Kidney (tissue), 14 donors: ENCODE measurements around the gene UBE3B. TPM values are rescaled to one million over a fixed set of nuclear protein-coding genes. Genes with fewer than 3 reads are reported as not detected.

Source experiments
- DNase-seq, 5 donors: peaks; one replicate each; pipeline ENCODE4 v3.0.0-alpha.2; 2013 to 2020
- FAIRE-seq: peaks from 2 replicates; lab custom pipeline; 2012; peaks lifted over from hg19 to GRCh38; lab: Jason Lieb, UNC
- H3K27ac ChIP-seq, 2 donors: one replicate each; pipeline ENCODE4 v1.7.0; 2013; ENCODE audit warnings: low read depth in 2 of 2, low read length in 2 of 2, inconsistent platforms in 1 of 2
- H3K27me3 ChIP-seq: one replicate; pipeline ENCODE4 v1.7.1; 2013; ENCODE audit warnings: low read length, inconsistent platforms; ENCODE audit not compliant: control insufficient read depth, insufficient read depth
- H3K36me3 ChIP-seq, 3 donors: one replicate each; pipeline versions ENCODE4 v1.7.0 to v1.7.1; 2013; ENCODE audit warnings: low read length in 3 of 3, control low read depth in 1 of 3, inconsistent platforms in 1 of 3; ENCODE audit not compliant: insufficient read depth in 3 of 3, control insufficient read depth in 2 of 3
- H3K4me1 ChIP-seq, 3 donors: one replicate each; pipeline versions ENCODE4 v1.7.0 to v1.7.1; 2013; ENCODE audit warnings: low read length in 3 of 3, inconsistent platforms in 1 of 3, low read depth in 1 of 3; ENCODE audit not compliant: control insufficient read depth in 2 of 3, insufficient read depth in 2 of 3
- H3K4me3 ChIP-seq, 3 donors: one replicate each; pipeline versions ENCODE4 v1.7.0 to v1.8.1; 2013; ENCODE audit warnings: low read length in 3 of 3, control low read depth in 1 of 3, inconsistent platforms in 1 of 3
- H3K9ac ChIP-seq, 3 donors: one replicate each; pipeline versions ENCODE4 v1.7.0 to v1.7.1; 2013; ENCODE audit warnings: low read length in 3 of 3, control low read depth in 1 of 3, inconsistent platforms in 1 of 3
- H3K9me3 ChIP-seq, 3 donors: one replicate each; pipeline versions ENCODE4 v1.7.0 to v1.7.1; 2013; ENCODE audit warnings: low read length in 3 of 3, control low read depth in 1 of 3, inconsistent platforms in 1 of 3; ENCODE audit not compliant: control insufficient read depth in 2 of 3, insufficient read depth in 1 of 3
- intact Hi-C: fragments of 100-400 bp; cut with DNase I; formaldehyde crosslinking; loops from one replicate; pipeline ENCODE4 v1.11.1; 2022
- polyA plus RNA-seq: library from polyadenylated mRNA; stranded (reverse); fragments of 350-450 nt; fragmentation: Illumina TruSeq; extraction: RNeasy Lipid Tissue Mini Kit (QIAGEN cat#74804); gene quantifications from one replicate; pipeline ENCODE4 v1.2.3, GENCODE V29; 2014; ENCODE audit warnings: low read depth, low replicate concordance; ENCODE audit not compliant: insufficient read depth
- total RNA-seq: library from RNA; stranded (reverse); fragmentation: NEBNext Ultra II Directional; extraction: Animal tissue kit (Norgen Biotek cat#: 25700); gene quantifications from one replicate; pipeline ENCODE4 v1.2.1, GENCODE V29; 2021
- TF ChIP-seq, protein P1 (sequence below): IDR thresholded peaks from 3 replicates; pipeline ENCODE4 v1.5.1; 2012; ENCODE audit warnings: mild to moderate bottlenecking, moderate library complexity, borderline replicate concordance; ENCODE audit not compliant: insufficient read depth; ENCODE audit errors: extremely low read depth
- donor health status: control.
- donor health status: control.
- donor health status: control.
- donor health status: control.
- donor health status: control.
- donor health status: DM: yes; HTN: yes; CAD: no.
- donor health status: Normal renal cell carcinoma (clear cell type).

Gene UBE3B
- total and polyA plus RNA-seq, 2 donors from 2014 or later, result 13.9 to 44.3 TPM

DNA sequence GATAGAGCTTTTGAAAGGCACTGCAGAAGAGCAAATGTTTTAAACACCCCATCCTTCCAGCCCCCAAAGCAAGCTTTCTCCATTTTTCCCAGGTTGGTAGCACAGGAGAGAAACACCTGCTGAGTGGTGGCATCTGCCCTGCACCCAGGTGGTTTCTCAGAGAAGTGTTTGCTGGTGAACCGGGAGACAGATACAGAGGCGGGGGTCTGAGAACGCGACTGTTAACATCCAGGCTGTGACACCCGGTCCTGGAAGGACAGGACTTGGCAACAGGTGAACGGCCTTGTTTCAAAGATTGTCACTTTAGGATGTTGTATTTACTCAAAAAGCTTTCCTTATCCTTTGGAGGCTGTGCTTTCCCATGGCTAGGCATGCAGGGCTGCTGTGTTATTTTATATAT, 77.3 kb downstream of the UBE3B start:
- Histone ChIP-seq H3K9ac (no peak overlapping the region), H3K4me3 (no peak overlapping the region), H3K9me3 (no peaks in the 10 kb centered on the region), H3K36me3 (peaks cover 0 to 6% (median 0%) of the 10 kb centered on the region in 3 donors), H3K27ac (no peak overlapping the region), H3K27me3 (no peaks in the 10 kb centered on the region), H3K4me1 (peaks cover 0 to 15% (median 11%) of the 10 kb centered on the region in 3 donors)
- no peak for DNase-seq
- intact Hi-C loops, result no loop called here
- TF ChIP-seq, protein P1, sequence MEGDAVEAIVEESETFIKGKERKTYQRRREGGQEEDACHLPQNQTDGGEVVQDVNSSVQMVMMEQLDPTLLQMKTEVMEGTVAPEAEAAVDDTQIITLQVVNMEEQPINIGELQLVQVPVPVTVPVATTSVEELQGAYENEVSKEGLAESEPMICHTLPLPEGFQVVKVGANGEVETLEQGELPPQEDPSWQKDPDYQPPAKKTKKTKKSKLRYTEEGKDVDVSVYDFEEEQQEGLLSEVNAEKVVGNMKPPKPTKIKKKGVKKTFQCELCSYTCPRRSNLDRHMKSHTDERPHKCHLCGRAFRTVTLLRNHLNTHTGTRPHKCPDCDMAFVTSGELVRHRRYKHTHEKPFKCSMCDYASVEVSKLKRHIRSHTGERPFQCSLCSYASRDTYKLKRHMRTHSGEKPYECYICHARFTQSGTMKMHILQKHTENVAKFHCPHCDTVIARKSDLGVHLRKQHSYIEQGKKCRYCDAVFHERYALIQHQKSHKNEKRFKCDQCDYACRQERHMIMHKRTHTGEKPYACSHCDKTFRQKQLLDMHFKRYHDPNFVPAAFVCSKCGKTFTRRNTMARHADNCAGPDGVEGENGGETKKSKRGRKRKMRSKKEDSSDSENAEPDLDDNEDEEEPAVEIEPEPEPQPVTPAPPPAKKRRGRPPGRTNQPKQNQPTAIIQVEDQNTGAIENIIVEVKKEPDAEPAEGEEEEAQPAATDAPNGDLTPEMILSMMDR, result no peak
- FAIRE-seq, result no peak

DNA sequence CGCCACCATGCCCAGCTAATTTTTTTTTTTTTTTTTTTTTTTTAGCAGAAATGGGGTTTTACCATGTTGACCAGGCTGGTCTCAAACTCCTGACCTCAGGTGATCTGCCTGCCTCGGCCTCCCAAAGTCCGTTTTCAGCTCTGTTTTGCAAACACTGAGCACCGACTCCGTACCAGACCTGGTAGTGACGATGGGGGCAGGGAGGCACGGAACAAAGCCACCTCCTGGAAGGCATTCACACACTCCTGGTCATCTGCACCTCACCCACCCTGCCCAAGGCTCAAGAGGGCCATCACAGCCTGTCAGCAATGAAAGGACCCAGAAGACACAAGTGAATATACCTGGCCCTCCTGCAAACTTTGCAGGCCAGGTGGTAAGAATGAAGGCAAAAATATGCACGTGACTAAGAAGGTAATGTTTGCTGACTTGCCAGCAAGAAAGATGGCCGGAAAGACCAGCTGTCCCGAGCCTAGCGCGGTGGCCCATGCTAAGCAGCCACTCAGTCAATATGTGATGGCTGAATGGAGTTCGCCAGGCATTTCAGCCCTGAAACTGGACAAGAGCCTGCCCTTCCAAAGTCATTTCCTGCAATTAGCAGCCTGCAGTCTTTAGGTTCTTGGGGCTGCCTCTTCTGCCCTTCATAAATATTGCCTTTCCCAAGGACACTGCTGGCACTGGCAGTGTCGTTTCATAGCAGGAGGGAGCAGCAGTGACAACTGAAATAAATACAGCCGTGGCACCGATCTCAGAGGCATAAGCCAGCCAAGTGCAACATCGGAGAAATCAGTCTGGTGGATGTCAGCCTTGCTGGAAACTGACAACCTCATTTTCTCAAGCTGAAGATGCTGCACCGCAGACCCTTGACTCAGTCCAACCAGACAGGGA, 78.2 kb downstream of the UBE3B start:
- peaks cover 0 to 11% (median 5%) of the 10 kb centered on the region in 3 donors for H3K4me1 ChIP-seq
- H3K27me3 ChIP-seq, result no peaks in the 10 kb centered on the region
- TF ChIP-seq, protein P1, result no peak
- H3K27ac ChIP-seq, result no peak overlapping the region
- H3K4me3 ChIP-seq, result no peak overlapping the region
- DNase-seq, result no peak
- no peak for FAIRE-seq
- no peaks in the 10 kb centered on the region for H3K9me3 ChIP-seq
- no peak overlapping the region for H3K9ac ChIP-seq
- intact Hi-C loops, result no loop called here
- peaks cover 0 to 6% (median 0%) of the 10 kb centered on the region in 3 donors for H3K36me3 ChIP-seq

DNA sequence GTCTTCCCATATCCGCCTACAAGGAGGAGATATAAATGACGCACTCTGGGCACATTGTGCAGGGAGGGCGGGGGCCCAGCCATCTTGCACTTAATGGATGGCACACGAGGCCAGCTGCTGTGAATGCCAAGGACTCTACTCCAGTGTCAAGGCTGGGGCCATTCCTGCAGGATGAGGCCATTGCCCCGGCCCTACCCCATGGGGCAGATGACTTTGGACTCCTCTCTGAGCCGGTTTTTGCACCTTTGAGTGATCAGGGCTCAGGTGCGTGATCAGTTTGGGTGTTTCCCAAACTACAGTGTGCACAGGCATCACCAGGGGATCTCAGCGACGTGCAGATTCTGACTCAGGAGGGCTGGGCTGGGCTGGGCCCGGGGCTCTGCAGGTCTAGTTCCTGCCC, 79.8 kb downstream of the UBE3B start:
- Histone ChIP-seq H3K9ac (no peak overlapping the region), H3K27me3 (no peaks in the 10 kb centered on the region), H3K9me3 (no peaks in the 10 kb centered on the region), H3K4me1 (peaks cover 0 to 11% (median 5%) of the 10 kb centered on the region in 3 donors), H3K36me3 (peaks cover 0 to 6% (median 0%) of the 10 kb centered on the region in 3 donors), H3K4me3 (no peak overlapping the region), H3K27ac (no peak overlapping the region)
- FAIRE-seq, result no peak
- TF ChIP-seq, protein P1, result no peak
- DNase-seq, result no peak
- intact Hi-C loops, result no loop called here
